Mucosa of stomach (tissue), 1 donor: ENCODE data around the gene STAM.
"Not testable (repeated sequence)": the region's sequence is repeated elsewhere in the genome, so short reads cannot be mapped to it uniquely, and the experiment has no call there.

Source experiments
- H3K27me3 ChIP-seq: one replicate; pipeline ENCODE4 v1.7.0; 2013; ENCODE audit warnings: mild to moderate bottlenecking, low read length; ENCODE audit not compliant: control insufficient read depth, insufficient read depth
- H3K36me3 ChIP-seq: one replicate; pipeline ENCODE4 v1.7.0; 2013; ENCODE audit warnings: low read length; ENCODE audit not compliant: control insufficient read depth, insufficient read depth
- H3K4me1 ChIP-seq: one replicate; pipeline ENCODE4 v1.7.0; 2013; ENCODE audit warnings: mild to moderate bottlenecking, low read length; ENCODE audit not compliant: control insufficient read depth, insufficient read depth
- H3K4me3 ChIP-seq: one replicate; pipeline ENCODE4 v1.7.0; 2013; ENCODE audit warnings: low read length
- H3K9ac ChIP-seq: one replicate; pipeline ENCODE4 v1.7.0; 2013; ENCODE audit warnings: mild to moderate bottlenecking, low read length, moderate library complexity
- H3K9me3 ChIP-seq: one replicate; pipeline ENCODE4 v1.7.0; 2013; ENCODE audit warnings: mild to moderate bottlenecking, low read length, moderate library complexity; ENCODE audit not compliant: control insufficient read depth
- donor health status: Pancreatic carcinoma.

Gene STAM

DNA sequence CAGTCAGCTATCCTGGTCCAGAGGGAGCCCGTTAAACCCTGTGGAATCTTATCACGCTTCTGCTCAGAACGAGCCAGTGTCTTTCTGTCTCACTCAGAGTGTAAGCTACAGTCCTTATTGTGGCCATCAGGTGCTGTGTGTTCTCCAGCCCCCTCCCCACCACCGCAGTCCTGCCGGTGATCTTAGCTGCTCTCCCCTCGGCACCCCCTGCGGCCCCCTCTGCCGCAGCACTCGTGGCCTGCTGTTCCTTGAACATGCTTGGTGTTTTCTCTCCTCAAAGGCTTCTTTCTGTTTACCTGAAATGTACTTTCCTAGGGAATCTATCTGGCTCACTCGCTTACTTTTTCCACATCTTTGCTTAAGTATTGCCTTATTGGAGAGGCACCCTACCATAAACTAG is 69.8 kb downstream of the STAM start:
- H3K9me3 ChIP-seq: no peaks in the 10 kb centered on the region
- H3K36me3 ChIP-seq: peaks cover 6% of the 10 kb centered on the region
- H3K9ac ChIP-seq: no peak overlapping the region
- no peaks in the 10 kb centered on the region for H3K4me1 ChIP-seq
- no peak overlapping the region for H3K4me3 ChIP-seq
- H3K27me3 ChIP-seq: no peaks in the 10 kb centered on the region

DNA sequence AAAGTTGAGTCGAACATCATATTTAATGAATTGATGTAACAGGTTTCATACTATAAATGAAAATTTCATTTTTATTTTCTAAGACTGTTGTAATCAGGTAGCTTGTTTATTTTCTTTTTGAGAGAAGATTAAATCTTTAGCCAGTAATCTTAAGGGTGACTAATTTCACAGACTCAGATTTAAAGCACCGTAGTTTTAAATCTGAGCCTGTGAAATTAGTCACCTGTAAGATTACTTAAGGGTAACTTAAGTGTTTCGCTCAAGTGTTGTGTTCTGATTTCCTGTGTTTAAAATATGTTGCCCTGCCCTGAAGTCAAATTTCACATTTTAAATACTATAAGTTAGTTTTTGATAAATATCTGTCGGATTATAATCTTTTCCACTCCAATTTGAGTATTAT is 72.2 kb downstream of the STAM start:
- H3K4me1 ChIP-seq: no peaks in the 10 kb centered on the region
- H3K36me3 ChIP-seq: peaks cover 6% of the 10 kb centered on the region
- H3K9ac ChIP-seq: no peak overlapping the region

DNA sequence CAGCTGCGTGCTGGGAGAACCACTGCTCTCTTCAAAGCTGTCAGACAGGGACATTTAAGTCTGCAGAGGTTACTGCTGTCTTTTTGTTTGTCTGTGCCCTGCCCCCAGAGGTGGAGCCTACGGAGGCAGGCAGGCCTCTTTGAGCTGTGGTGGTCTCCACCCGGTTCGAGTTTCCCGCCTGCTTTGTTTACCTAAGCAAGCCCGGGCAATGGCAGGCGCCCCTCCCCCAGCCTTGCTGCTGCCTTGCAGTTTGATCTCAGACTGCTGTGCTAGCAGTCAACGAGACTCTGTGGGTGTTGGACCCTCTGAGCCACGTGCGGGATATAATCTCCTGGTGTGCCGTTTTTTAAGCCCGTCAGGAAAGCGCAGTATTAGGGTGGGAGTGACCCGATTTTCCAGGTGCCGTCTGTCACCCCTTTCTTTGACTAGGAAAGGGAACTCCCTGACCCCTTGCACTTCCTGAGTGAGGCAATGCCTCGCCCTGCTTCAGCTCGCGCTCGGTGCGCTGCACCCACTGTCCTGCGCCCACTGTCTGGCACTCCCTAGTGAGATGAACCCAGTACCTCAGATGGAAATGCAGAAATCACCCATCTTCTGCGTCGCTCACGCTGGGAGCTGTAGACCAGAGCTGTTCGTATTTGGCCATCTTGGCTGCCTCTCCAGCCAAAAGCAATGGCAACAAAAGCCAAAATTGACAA is 78.5 kb downstream of the STAM start:
- H3K4me3 ChIP-seq, H3K9ac ChIP-seq, H3K4me1 ChIP-seq, H3K9me3 ChIP-seq, H3K27me3 ChIP-seq, H3K36me3 ChIP-seq: not testable (repeated sequence)

More for the DNA sequence above, 72.2 kb downstream of the STAM start:
- Histone ChIP-seq H3K4me3 (no peak overlapping the region), H3K27me3 (no peaks in the 10 kb centered on the region), H3K9me3 (no peaks in the 10 kb centered on the region)

DNA sequence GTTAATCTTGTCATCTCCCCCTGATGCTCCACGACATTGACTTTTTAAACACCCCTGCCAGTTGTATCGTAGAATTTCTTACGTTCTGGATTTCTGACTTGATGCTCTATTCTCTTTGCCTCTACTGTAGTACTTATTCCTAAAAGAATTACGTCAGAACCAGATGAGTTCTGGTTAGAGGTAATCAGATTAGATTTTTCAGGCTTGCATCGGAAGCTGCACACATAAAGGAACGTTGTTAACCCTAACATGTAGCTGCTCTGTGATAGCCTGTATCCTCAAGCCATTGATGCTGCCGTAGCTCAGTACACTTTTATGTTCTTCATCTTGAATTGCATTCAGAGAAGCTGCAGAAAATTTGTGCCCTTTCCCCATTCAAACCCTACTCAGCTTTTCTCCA is 81.8 kb downstream of the STAM start:
- Histone ChIP-seq H3K4me1 (no peaks in the 10 kb centered on the region), H3K27me3 (no peaks in the 10 kb centered on the region), H3K9ac (no peak overlapping the region), H3K36me3 (no peaks in the 10 kb centered on the region), H3K4me3 (no peak overlapping the region), H3K9me3 (no peaks in the 10 kb centered on the region)

DNA sequence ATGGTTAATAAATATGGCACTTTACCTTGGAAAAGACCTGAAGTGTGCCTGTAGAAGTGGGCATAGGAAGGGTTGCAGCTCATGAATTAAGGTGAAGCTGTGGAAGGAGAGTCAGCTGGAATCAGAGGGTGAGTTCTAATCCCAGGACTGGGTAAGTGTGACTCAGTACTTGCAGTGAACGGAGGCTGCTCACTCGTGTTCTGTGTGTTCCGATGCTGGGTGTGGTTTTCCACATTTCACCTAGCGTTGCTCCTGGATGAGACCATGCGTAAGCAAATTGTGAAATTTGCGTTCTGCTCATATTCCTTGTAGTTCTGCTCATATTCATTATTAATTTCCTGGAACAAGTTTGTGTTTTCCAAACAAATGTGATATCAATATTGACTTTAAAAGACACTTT is 85.7 kb downstream of the STAM start:
- no peaks in the 10 kb centered on the region for H3K4me1 ChIP-seq
- no peak overlapping the region for H3K9ac ChIP-seq
- no peaks in the 10 kb centered on the region for H3K27me3 ChIP-seq
- no peak overlapping the region for H3K4me3 ChIP-seq
- H3K36me3 ChIP-seq: no peaks in the 10 kb centered on the region
- H3K9me3 ChIP-seq: no peaks in the 10 kb centered on the region

DNA sequence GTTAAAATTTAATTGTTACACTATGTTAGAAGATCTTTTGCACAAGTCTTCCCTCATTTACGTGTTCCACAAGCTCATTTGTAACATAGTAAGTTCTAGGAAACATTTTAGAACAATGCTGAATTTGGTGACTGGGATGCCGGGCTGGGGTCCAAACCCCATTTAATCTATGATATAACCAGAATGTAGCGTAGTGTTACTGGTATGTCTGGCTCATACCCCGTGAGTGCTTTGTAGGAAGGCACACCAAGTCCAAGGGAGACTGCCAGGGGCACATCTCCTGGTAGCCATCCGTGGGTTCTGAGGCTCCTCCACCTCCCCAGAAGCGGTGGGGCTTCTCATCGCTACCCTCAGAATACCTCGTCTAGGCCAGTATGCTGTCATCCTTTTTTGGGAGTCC is 86.7 kb downstream of the STAM start:
- Histone ChIP-seq H3K9ac (no peak overlapping the region), H3K36me3 (no peaks in the 10 kb centered on the region), H3K4me1 (no peaks in the 10 kb centered on the region), H3K4me3 (no peak overlapping the region), H3K9me3 (no peaks in the 10 kb centered on the region), H3K27me3 (no peaks in the 10 kb centered on the region)

DNA sequence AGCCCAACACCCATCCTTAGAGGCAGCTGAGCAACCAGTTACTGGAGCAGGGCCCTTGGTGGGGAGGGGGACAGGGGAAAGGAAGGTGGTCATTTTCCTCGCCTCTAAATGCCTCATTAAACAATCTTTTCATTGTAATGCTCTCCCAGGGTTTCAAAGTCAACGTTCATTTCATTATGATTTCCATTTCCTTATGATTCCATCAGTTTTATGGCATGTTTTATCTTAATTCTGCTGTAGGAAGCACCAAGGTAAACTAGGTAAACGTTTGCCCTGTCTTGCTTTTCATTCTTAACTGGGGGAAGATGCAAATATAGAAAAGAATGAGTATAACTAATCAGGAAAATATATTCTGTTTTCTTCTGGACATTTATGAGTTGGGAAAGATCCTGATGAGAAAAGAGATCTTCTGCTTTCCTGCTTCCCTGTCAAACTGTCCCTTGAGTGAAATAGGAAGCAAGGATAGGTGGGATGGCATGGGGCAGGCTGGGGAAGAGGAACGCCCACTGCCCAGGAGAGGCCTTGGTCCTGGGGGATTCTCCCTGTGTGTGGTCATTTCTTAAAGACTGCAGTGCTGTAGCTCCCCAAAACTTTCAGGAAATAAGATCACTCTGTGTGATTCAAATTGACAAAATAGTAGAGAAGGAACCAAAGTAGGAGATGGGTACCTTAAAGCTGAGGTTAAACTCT is 87.5 kb downstream of the STAM start:
- no peaks in the 10 kb centered on the region for H3K9me3 ChIP-seq
- H3K4me3 ChIP-seq: no peak overlapping the region
- H3K36me3 ChIP-seq: no peaks in the 10 kb centered on the region
- no peaks in the 10 kb centered on the region for H3K27me3 ChIP-seq
- H3K4me1 ChIP-seq: no peaks in the 10 kb centered on the region
- no peak overlapping the region for H3K9ac ChIP-seq

DNA sequence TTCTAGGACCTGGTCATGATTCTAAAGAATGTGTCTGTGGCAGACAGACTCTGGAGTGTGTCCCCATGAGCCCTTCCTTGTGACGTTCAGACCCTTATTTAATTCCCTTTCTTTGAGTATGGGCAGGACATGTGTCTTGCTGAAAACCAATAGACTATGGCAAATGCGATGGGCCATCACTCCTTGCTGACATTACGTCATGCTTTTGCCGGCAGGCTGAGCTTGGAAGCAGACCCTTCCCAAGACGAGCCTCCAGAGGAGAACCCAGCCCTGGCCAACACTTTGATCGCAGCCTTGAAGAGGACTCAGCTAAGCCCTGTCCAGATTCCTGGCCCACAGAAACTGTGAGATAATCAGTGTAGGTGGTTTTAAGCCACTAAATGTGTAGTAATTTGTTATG is 89.7 kb downstream of the STAM start:
- H3K9me3 ChIP-seq: no peaks in the 10 kb centered on the region
- no peak overlapping the region for H3K9ac ChIP-seq
- H3K4me1 ChIP-seq: no peaks in the 10 kb centered on the region
- no peaks in the 10 kb centered on the region for H3K27me3 ChIP-seq
- no peak overlapping the region for H3K4me3 ChIP-seq
- H3K36me3 ChIP-seq: no peaks in the 10 kb centered on the region

DNA sequence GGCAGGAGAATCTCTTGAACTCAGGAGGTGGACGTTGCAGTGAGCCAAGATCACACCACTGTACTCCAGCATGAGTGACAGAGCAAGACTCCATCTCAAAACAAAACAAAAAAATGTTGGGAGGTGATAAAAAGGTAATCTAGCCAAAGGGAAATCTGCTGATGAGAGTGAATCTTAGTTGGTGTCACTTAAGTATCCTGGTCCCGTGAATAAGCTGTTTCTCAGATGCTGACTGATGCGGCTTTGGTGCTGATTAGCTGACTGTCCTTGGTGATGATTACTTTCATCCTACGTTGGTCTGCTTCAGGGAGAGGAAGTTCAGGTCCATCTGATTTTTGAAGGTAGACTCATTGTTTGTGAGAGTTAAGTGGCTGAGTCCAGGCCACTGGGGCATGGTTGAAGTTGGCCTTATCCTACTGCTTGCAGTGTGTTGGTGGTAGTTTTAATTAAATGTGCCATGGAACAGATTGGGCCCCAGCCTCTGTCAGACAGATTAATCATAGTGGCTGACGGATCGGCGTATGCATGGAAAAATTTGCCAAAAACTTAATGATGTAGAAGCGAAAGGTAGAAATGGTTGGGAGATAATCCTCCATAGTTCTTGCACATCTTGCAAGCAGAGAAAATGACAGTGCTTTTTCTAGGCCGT is 90.6 kb downstream of the STAM start:
- Histone ChIP-seq H3K9ac (no peak overlapping the region), H3K4me3 (no peak overlapping the region), H3K36me3 (no peaks in the 10 kb centered on the region), H3K4me1 (no peaks in the 10 kb centered on the region), H3K9me3 (no peaks in the 10 kb centered on the region), H3K27me3 (no peaks in the 10 kb centered on the region)

DNA sequence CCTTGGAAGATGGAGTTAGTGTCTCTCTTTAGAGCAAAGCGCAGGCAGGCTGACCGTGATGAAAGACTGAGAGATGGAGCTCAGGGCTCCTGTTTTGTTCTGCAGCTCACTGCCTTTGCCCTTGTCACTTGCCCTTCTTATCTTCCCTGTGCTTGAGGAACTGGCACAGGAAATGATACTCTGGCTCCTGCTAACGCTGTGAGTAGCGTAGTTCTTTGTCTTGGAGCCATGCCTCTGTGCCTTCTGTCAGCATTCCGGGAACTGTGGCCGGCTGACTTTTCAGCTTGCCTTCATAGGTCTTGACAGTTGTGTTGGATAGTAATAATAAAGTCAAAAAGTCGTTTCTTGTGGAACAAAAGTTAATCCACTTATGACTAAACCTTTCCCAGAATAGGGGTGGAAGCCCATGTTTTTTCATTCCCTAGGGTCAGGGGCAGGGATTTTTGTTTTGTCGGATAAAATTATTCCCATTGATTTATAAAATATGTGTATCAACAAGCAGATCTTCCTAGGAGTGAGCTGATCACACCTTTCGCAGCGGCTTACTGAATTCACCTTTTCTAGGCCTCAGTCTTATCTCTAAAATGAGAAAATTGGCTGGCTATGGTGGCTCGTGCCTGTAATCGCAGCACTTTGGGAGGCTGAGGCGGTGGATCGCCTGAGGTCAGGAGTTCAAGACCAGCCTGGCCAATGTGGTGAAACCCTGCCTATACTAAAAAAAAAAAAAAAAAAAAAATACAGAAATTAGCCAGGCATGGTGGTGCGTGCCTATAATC is 91.4 kb downstream of the STAM start:
- Histone ChIP-seq H3K9ac (no peak overlapping the region), H3K9me3 (no peaks in the 10 kb centered on the region), H3K4me1 (no peaks in the 10 kb centered on the region), H3K36me3 (no peaks in the 10 kb centered on the region), H3K4me3 (no peak overlapping the region), H3K27me3 (no peaks in the 10 kb centered on the region)

DNA sequence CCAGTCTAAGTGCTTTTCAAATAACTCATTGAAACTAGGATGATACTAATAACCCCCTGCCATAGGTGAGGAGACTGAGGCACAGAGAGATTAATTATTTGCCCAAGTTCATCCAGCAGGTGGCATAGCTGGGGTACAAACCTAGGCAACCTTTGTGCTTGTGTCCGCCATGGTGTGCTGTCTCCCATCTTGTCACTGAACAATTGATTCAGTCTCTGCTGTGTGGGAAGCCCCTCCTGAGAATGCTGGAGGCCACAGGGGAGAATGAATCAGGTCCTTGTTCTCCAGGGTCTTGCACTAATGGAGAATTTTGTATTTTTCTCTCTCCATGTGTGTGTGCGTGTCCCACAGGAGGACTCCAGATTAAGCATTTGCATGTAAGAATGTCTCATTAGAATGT is 92.3 kb downstream of the STAM start:
- no peak overlapping the region for H3K9ac ChIP-seq
- no peaks in the 10 kb centered on the region for H3K9me3 ChIP-seq

More for the DNA sequence above, 92.3 kb downstream of the STAM start:
- Histone ChIP-seq H3K4me1 (no peaks in the 10 kb centered on the region), H3K27me3 (no peaks in the 10 kb centered on the region), H3K4me3 (no peak overlapping the region), H3K36me3 (no peaks in the 10 kb centered on the region)
